K562 (cell line): ENCODE data around the gene LGALS9C.
"Not testable (repeated sequence)": the region's sequence is repeated elsewhere in the genome, so short reads cannot be mapped to it uniquely, and the experiment has no call there.

Experiments
- CHCHD3 ChIP-seq: fragments of 250-450 bp; sonication (Bioruptor Pico); IDR thresholded peaks from 2 replicates; pipeline ENCODE4 v2.1.2; 2022; ENCODE audit warnings: mild to moderate bottlenecking
- ETV6 ChIP-seq, 3 experiments: fragments of 150-350 bp in 1 of 3; sonication (generic) in 1 of 3; formaldehyde crosslinking in 1 of 3; IDR thresholded peaks; 2 replicates each; pipeline versions ENCODE4 v1.6.1 to v1.8.0; 2014 to 2022; ENCODE audit warnings: borderline replicate concordance in 2 of 3, low read depth in 2 of 3, antibody characterized with exemption in 1 of 3, low read length in 1 of 3, mild to moderate bottlenecking in 1 of 3, missing genetic modification reagents in 1 of 3
- FOXP1 ChIP-seq: sonication (generic); formaldehyde crosslinking; IDR thresholded peaks from 2 replicates; pipeline ENCODE4 v1.8.0; 2022; ENCODE audit warnings: mild to moderate bottlenecking, missing genetic modification reagents
- NCOA1 ChIP-seq: fragments of 450-650 bp; IDR thresholded peaks from 2 replicates; pipeline ENCODE4 v1.6.1; 2016; ENCODE audit warnings: low read depth
- POLR2AphosphoS2 ChIP-seq: IDR thresholded peaks from 2 replicates; pipeline ENCODE4 v1.6.1; 2012; ENCODE audit warnings: low read length, improper control_type of control experiment
- POLR2AphosphoS5 ChIP-seq: IDR thresholded peaks from 2 replicates; pipeline ENCODE4 v1.6.1; 2011; ENCODE audit warnings: mild to moderate bottlenecking, low read depth, low read length, moderate library complexity; ENCODE audit not compliant: control insufficient read depth, insufficient read depth
- RCOR1 ChIP-seq, 2 experiments: IDR thresholded peaks; 2 replicates each; pipeline ENCODE4 v1.6.1; 2012; ENCODE audit warnings: low read depth in 2 of 2, low read length in 2 of 2, borderline replicate concordance in 1 of 2, improper control_type of control experiment in 1 of 2
- SP1 ChIP-seq: sonication (generic); formaldehyde crosslinking; IDR thresholded peaks from 2 replicates; pipeline ENCODE4 v1.8.1; 2022; ENCODE audit warnings: mild to moderate bottlenecking, missing genetic modification reagents
- YBX1 ChIP-seq: fragments of 450-650 bp; IDR thresholded peaks from 2 replicates; pipeline ENCODE4 v1.7.1; 2016; ENCODE audit warnings: mild to moderate bottlenecking
- YY1 ChIP-seq, 3 experiments: IDR thresholded peaks; 2 replicates each; pipeline ENCODE4 v1.6.1; 2011; ENCODE audit warnings: low read length in 2 of 3, mild to moderate bottlenecking in 2 of 3, moderate library complexity in 2 of 3, borderline replicate concordance in 1 of 3, control low read depth in 1 of 3, low read depth in 1 of 3; ENCODE audit not compliant: insufficient read depth in 3 of 3, insufficient replicate concordance in 2 of 3, control insufficient read depth in 1 of 3, insufficient read length in 1 of 3; ENCODE audit errors: extremely low read depth in 1 of 3
- ZNF408 ChIP-seq: fragments of 250-450 bp; sonication (Bioruptor Pico); IDR thresholded peaks from 2 replicates; pipeline ENCODE4 v1.4.0; 2020; ENCODE audit warnings: low read depth, mild to moderate bottlenecking, moderate library complexity
- TF ChIP-seq, protein P1 (sequence below): fragments of 450-650 bp; IDR thresholded peaks from 2 replicates; pipeline ENCODE4 v1.6.1; 2017; ENCODE audit warnings: mild to moderate bottlenecking, moderate library complexity
- TF ChIP-seq, protein P2 (sequence below): sonication (generic); formaldehyde crosslinking; IDR thresholded peaks from 2 replicates; pipeline ENCODE4 v1.8.1; 2023; ENCODE audit warnings: mild to moderate bottlenecking, missing genetic modification reagents

DNA sequence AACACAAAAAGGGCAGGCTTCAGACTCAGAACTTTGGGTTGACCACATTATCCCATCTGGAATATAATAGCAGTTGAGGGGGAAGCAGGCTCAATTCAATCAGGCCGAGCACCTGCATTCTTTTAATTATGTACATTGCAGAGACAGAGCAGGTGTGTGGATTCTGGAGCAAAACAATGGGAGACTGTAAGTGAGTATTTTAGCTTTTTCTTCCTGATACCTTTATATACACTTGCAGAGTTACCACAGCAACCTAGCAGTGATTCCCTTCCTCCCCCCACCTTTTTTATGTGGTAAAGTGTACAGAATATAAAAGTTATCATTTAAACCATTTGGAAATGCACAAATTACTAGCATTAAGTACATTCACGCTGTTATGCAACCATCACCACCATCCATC is 6.8 kb upstream of the LGALS9C start:
- not testable (repeated sequence) for TF ChIP-seq POLR2AphosphoS2; POLR2AphosphoS5; RCOR1 (IDR thresholded peaks at IDR 0.05; ENCODE audit: borderline replicate concordance in 1 of 2, low read depth in 2 of 2, low read length in 2 of 2); CHCHD3 (CRISPR knock-in tag); SP1 (CRISPR knock-in tag); YY1 (IDR thresholded peaks at IDR 0.05; ENCODE audit: borderline replicate concordance in 1 of 3, control insufficient read depth in 1 of 3, extremely low read depth in 1 of 3, insufficient read depth in 3 of 3, insufficient read length in 1 of 3, insufficient replicate concordance in 2 of 3, low read depth in 1 of 3, low read length in 2 of 3); ZNF408; FOXP1 (CRISPR knock-in tag); YBX1; NCOA1; ETV6 (IDR thresholded peaks at IDR 0.05; ENCODE audit: borderline replicate concordance in 1 of 2, low read depth in 2 of 2, low read length in 1 of 2); ETV6 (CRISPR knock-in tag; IDR thresholded peaks at IDR 0.05; ENCODE audit: borderline replicate concordance)
- TF ChIP-seq, protein P1, sequence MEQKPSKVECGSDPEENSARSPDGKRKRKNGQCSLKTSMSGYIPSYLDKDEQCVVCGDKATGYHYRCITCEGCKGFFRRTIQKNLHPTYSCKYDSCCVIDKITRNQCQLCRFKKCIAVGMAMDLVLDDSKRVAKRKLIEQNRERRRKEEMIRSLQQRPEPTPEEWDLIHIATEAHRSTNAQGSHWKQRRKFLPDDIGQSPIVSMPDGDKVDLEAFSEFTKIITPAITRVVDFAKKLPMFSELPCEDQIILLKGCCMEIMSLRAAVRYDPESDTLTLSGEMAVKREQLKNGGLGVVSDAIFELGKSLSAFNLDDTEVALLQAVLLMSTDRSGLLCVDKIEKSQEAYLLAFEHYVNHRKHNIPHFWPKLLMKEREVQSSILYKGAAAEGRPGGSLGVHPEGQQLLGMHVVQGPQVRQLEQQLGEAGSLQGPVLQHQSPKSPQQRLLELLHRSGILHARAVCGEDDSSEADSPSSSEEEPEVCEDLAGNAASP, result not testable (repeated sequence)
- TF ChIP-seq, protein P2, sequence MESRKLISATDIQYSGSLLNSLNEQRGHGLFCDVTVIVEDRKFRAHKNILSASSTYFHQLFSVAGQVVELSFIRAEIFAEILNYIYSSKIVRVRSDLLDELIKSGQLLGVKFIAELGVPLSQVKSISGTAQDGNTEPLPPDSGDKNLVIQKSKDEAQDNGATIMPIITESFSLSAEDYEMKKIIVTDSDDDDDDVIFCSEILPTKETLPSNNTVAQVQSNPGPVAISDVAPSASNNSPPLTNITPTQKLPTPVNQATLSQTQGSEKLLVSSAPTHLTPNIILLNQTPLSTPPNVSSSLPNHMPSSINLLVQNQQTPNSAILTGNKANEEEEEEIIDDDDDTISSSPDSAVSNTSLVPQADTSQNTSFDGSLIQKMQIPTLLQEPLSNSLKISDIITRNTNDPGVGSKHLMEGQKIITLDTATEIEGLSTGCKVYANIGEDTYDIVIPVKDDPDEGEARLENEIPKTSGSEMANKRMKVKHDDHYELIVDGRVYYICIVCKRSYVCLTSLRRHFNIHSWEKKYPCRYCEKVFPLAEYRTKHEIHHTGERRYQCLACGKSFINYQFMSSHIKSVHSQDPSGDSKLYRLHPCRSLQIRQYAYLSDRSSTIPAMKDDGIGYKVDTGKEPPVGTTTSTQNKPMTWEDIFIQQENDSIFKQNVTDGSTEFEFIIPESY, result not testable (repeated sequence)
